Regular cardiac myocyte (primary cell): Measurements from ENCODE around the gene PLBD1. TPM values are rescaled to one million over a fixed set of nuclear protein-coding genes. Genes with fewer than 3 reads are reported as not detected.

Experiments
- total RNA-seq: library from RNA; depleted of rRNA; stranded (reverse); fragments of >200 nt; gene quantifications from 2 replicates; pipeline ENCODE4 v1.2.3, GENCODE V29; 2014

Gene PLBD1
- total RNA-seq = 0.58 and 2.8 TPM in 2 replicates

GRCh38 chr12:14567351-14568162, at the start of gene PLBD1:
PLBD1 (minus strand) TSS chr12:14567883; CDS start chr12:14567696, 187 bp downstream.

Other genes starting within 250 kb of the PLBD1 start
- 14.4 and 18.9 TPM in 2 replicates for gene ATF7IP, start 202.2 kb downstream of the PLBD1 start, total RNA-seq
- not detected in 2 replicates for gene GUCY2C, start 128.7 kb upstream of the PLBD1 start, total RNA-seq
- 9.3 and 9.6 TPM in 2 replicates for gene WBP11, start 235.6 kb upstream of the PLBD1 start, total RNA-seq
- 0.28 and 1.5 TPM in 2 replicates for gene C12orf60, start 235.8 kb upstream of the PLBD1 start, total RNA-seq
- gene SMCO3, start 246.3 kb upstream of the PLBD1 start, total RNA-seq = 0.38 and 6.2 TPM in 2 replicates